Endothelial cell of umbilical vein (primary cell): Measurements from ENCODE around the gene RASA2. TPM values are rescaled to one million over a fixed set of nuclear protein-coding genes. Genes with fewer than 3 reads are reported as not detected.

Source experiments
- BruUV-seq: library from RNA; stranded (reverse); fragments of 400-500 nt; replicated peaks from 2 replicates; lab custom pipeline; 2021; lab: Mats Ljungman, UMichigan
- CTCF ChIA-PET: fragments of 300-600, 350-600 bp; sonication (Branson Sonifier 250); formaldehyde crosslinking; loops from one replicate; lab custom pipeline; 2021; ENCODE audit warnings: antibody characterized with exemption, inconsistent platforms; lab: Charles Lee
- POLR2A ChIA-PET: fragments of 300-600, 350-600 bp; sonication (Branson Sonifier 250); formaldehyde crosslinking; loops from one replicate; lab custom pipeline; 2021; ENCODE audit warnings: antibody characterized with exemption, inconsistent platforms; lab: Charles Lee
- DNase-seq: peaks from one replicate; pipeline ENCODE4 v3.0.0-alpha.2; 2011; ENCODE audit warnings: low read depth, low spot score
- FAIRE-seq: peaks from 2 replicates; lab custom pipeline; 2011; peaks lifted over from hg19 to GRCh38; lab: Jason Lieb, UNC
- H2AFZ ChIP-seq: 2 replicates; pipeline ENCODE4 v1.6.0; 2012; ENCODE audit warnings: low read depth, low read length, control low read depth, inconsistent platforms
- H3K27ac ChIP-seq: 2 replicates; pipeline ENCODE4 v1.5.1; 2011; ENCODE audit warnings: low read depth, mild to moderate bottlenecking, control low read depth, low read length, moderate library complexity; ENCODE audit not compliant: insufficient read depth
- H3K27me3 ChIP-seq, 2 experiments: 2 replicates each; pipeline versions ENCODE4 v1.6.0 to v1.6.1; 2011; ENCODE audit warnings: low read length in 2 of 2, mixed read lengths in 1 of 2; ENCODE audit not compliant: control insufficient read depth in 2 of 2, insufficient read depth in 2 of 2
- H3K36me3 ChIP-seq, 2 experiments: 2 replicates in 1 of 2; 3 replicates in 1 of 2; pipeline ENCODE4 v1.5.1; 2011; ENCODE audit warnings: low read length in 2 of 2, mild to moderate bottlenecking in 1 of 2, moderate library complexity in 1 of 2; ENCODE audit not compliant: control insufficient read depth in 2 of 2, insufficient read depth in 2 of 2; ENCODE audit errors: extremely low read depth in 1 of 2
- H3K4me1 ChIP-seq: 3 replicates; pipeline ENCODE4 v1.5.1; 2011; ENCODE audit warnings: mild to moderate bottlenecking, low read length; ENCODE audit not compliant: control insufficient read depth, insufficient read depth; ENCODE audit errors: extremely low read depth
- H3K4me2 ChIP-seq: 2 replicates; pipeline ENCODE4 v1.6.1; 2011; ENCODE audit warnings: low read length, control low read depth, mixed read lengths; ENCODE audit not compliant: insufficient read depth
- H3K4me3 ChIP-seq, 3 experiments: fragments of 200-600 bp in 1 of 3; sonication (generic), shearing (Covaris generic) in 1 of 3; replicated peaks in 1 of 3; 2 replicates each; pipeline ENCODE4 v1.5.1; 2011 to 2016; ENCODE audit warnings: control low read depth in 3 of 3, low read length in 3 of 3, mild to moderate bottlenecking in 2 of 3, inconsistent platforms in 1 of 3, low read depth in 1 of 3, moderate library complexity in 1 of 3; ENCODE audit not compliant: insufficient read depth in 1 of 3
- H3K79me2 ChIP-seq: 2 replicates; pipeline ENCODE4 v1.6.0; 2012; ENCODE audit warnings: low read length, inconsistent platforms; ENCODE audit not compliant: control insufficient read depth, insufficient read depth
- H3K9ac ChIP-seq: replicated peaks from 2 replicates; pipeline ENCODE3; 2011; ENCODE audit warnings: low read length, control low read depth; ENCODE audit not compliant: insufficient read depth; ENCODE audit errors: extremely low read depth
- H3K9me1 ChIP-seq: replicated peaks from 3 replicates; pipeline ENCODE4 v1.6.0; 2011; ENCODE audit warnings: mild to moderate bottlenecking, low read length; ENCODE audit not compliant: control insufficient read depth, insufficient read depth; ENCODE audit errors: extremely low read depth
- H3K9me3 ChIP-seq: replicated peaks from 2 replicates; pipeline ENCODE4 v1.5.1; 2012; ENCODE audit warnings: low read length, inconsistent platforms; ENCODE audit not compliant: control insufficient read depth, insufficient read depth
- H4K20me1 ChIP-seq: replicated peaks from 2 replicates; pipeline ENCODE3; 2011; ENCODE audit warnings: mild to moderate bottlenecking, low read length; ENCODE audit not compliant: control insufficient read depth, insufficient read depth; ENCODE audit errors: extremely low read depth
- CTCF ChIP-seq, 2 donors: IDR thresholded peaks; 1 replicate in 1 of 2; 2 replicates in 1 of 2; pipeline ENCODE4 v1.5.1; 2011; ENCODE audit warnings: low read length in 2 of 2, mild to moderate bottlenecking in 2 of 2, moderate library complexity in 2 of 2, control low read depth in 1 of 2, inconsistent platforms in 1 of 2, low read depth in 1 of 2; ENCODE audit not compliant: insufficient read depth in 1 of 2; ENCODE audit errors: extremely low read depth in 1 of 2
- EZH2 ChIP-seq: IDR thresholded peaks from 2 replicates; pipeline ENCODE4 v1.6.1; 2012; ENCODE audit warnings: borderline replicate concordance, low read depth, mild to moderate bottlenecking, moderate library complexity, low read length, inconsistent platforms; ENCODE audit not compliant: severe bottlenecking
- FOS ChIP-seq: IDR thresholded peaks from 2 replicates; pipeline ENCODE4 v1.6.1; 2011; ENCODE audit warnings: mild to moderate bottlenecking, low read length, moderate library complexity, borderline replicate concordance; ENCODE audit not compliant: insufficient read depth
- GATA2 ChIP-seq: IDR thresholded peaks from 2 replicates; pipeline ENCODE4 v1.7.0; 2011; ENCODE audit warnings: low read depth, mild to moderate bottlenecking, moderate library complexity, mixed read lengths, low read length; ENCODE audit not compliant: insufficient read length, insufficient read depth
- JUN ChIP-seq: IDR thresholded peaks from 2 replicates; pipeline ENCODE4 v1.6.1; 2011; ENCODE audit warnings: borderline replicate concordance, low read depth; ENCODE audit not compliant: insufficient read length, insufficient read depth
- MAX ChIP-seq: IDR thresholded peaks from 2 replicates; pipeline ENCODE4 v1.6.1; 2011; ENCODE audit not compliant: insufficient read depth, insufficient read length
- MYC ChIP-seq: IDR thresholded peaks from one replicate; pipeline ENCODE4 v1.6.1; 2011; ENCODE audit warnings: mild to moderate bottlenecking, low read depth, low read length
- POLR2A ChIP-seq: IDR thresholded peaks from 2 replicates; pipeline ENCODE4 v1.6.1; 2012; ENCODE audit warnings: low read depth, mild to moderate bottlenecking, control low read depth, low read length
- POLR2AphosphoS5 ChIP-seq: IDR thresholded peaks from 2 replicates; pipeline ENCODE4 v1.6.1; 2012; ENCODE audit warnings: low read depth, mild to moderate bottlenecking, control low read depth, low read length, moderate library complexity; ENCODE audit not compliant: insufficient read depth
- dilution Hi-C: fragments of 300-500 bp; cut with MboI; formaldehyde crosslinking; loops from one replicate; pipeline ENCODE4 v1.15.0; 2019; ENCODE audit warnings: low sequenced_read_pairs; ENCODE audit not compliant: extremely low pct_ligation_motif_present
- intact Hi-C: fragments of 100-400 bp; cut with micrococcal nuclease; formaldehyde crosslinking; loops from one replicate; pipeline ENCODE4 v1.10.0; 2022
- polyA plus RNA-seq, 4 experiments: library from polyadenylated mRNA; depleted of rRNA in 3 of 4; stranded (reverse) in 3 of 4; unstranded in 1 of 4; fragments of >200 nt; gene quantifications; 2 replicates each; pipeline versions ENCODE4 v1.2.1 to v1.2.3, GENCODE V29; 2011 to 2012; ENCODE audit warnings: missing spikeins in 1 of 4
- total RNA-seq: library from RNA; stranded (reverse); gene quantifications from 2 replicates; pipeline ENCODE4 v1.2.3, GENCODE V29; 2021

Gene RASA2
- total and polyA plus RNA-seq, 2 donors (not counting 3 experiments of a cell fraction or from before 2014, with no cell fraction given) = 3.1 to 20.2 TPM

GRCh38 chr3:141508067-141508436, 21.2 kb downstream of the RASA2 start:
- Histone ChIP-seq H2AFZ (no peak overlapping the region), H4K20me1 (peaks cover 15% of the 10 kb centered on the region), H3K4me1 (no peaks in the 10 kb centered on the region), H3K27me3 (no peaks in the 10 kb centered on the region), H3K9me1 (no peaks in the 10 kb centered on the region), H3K4me2 (no peak overlapping the region), H3K9me3 (no peaks in the 10 kb centered on the region), H3K9ac (no peak overlapping the region), H3K79me2 (peaks cover 90% of the 10 kb centered on the region), H3K4me3 (no peak overlapping the region), H3K27ac (no peak overlapping the region), H3K36me3 (no peaks in the 10 kb centered on the region)
- intact Hi-C loops (loop anchor here (2.0 kb wide), 1 partner anchor 15 kb away; no protein-coding TSS in a partner anchor), dilution Hi-C loops (no loop called here)
- DNase-seq (no peak), FAIRE-seq (no peak)
- BruUV-seq = no TSS peak
- ChIA-PET CTCF (no interaction called here), POLR2A (no interaction called here)
- no peak for TF ChIP-seq POLR2A
- TF ChIP-seq GATA2 = no peak
- TF ChIP-seq CTCF (IDR thresholded peaks at IDR 0.05; ENCODE audit: extremely low read depth in 1 of 2, insufficient read depth in 1 of 2, low read depth in 1 of 2, low read length in 2 of 2) = no peak
- no peak for TF ChIP-seq POLR2AphosphoS5
- no peak for TF ChIP-seq FOS
- no peak for TF ChIP-seq EZH2
- no peak for TF ChIP-seq MYC
- no peak for TF ChIP-seq MAX
- TF ChIP-seq JUN = no peak
